VCaP (cell line): ENCODE results near the gene SQOR.
A peak's percentile ranks its signal among the peaks of the same experiment; 100 is the strongest.

Experiments
- H3K27ac ChIP-seq: fragments of 450-650 bp; 2 replicates; pipeline ENCODE4 v1.5.1; 2017
- CTCF ChIP-seq: fragments of 450-650 bp; conservative IDR thresholded peaks from 2 replicates; pipeline ENCODE4 v1.5.1; 2017; ENCODE audit warnings: mild to moderate bottlenecking, moderate library complexity

SQOR gene

GRCh38 chr15:45710657-45711056, 75.8 kb downstream of the SQOR start:
- TF ChIP-seq CTCF: no peak
- no peak overlapping the region for H3K27ac ChIP-seq

GRCh38 chr15:45714590-45715488, 80.0 kb downstream of the SQOR start:
- H3K27ac ChIP-seq: no peak overlapping the region
- peak; percentile 95 for TF ChIP-seq CTCF

DNA sequence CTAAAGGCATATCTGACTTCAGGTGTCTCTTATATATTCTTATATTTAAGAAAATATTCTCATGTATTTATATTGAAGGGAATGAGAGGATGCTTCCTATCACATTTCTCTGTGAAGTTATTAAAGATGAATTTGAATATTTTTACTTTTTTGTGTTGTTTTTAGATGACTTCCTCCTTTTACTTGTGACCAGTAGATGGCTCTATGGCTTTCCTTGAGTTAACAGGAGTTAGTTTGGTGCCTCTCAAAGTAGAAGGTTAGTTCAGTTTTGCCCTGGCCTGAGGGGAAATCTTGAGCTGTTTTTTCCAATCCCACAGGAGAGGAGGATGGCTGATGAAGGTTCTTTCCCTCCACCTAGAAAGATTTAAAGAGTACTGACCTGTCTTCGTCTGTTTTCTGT, 80.7 kb downstream of the SQOR start:
- TF ChIP-seq CTCF: peak; percentile 74
- no peak overlapping the region for H3K27ac ChIP-seq

- TF ChIP-seq CTCF: no peak
- no peak overlapping the region for H3K27ac ChIP-seq
Observed at GRCh38 chr15:45719490-45719889, 84.7 kb downstream of the SQOR start.

DNA sequence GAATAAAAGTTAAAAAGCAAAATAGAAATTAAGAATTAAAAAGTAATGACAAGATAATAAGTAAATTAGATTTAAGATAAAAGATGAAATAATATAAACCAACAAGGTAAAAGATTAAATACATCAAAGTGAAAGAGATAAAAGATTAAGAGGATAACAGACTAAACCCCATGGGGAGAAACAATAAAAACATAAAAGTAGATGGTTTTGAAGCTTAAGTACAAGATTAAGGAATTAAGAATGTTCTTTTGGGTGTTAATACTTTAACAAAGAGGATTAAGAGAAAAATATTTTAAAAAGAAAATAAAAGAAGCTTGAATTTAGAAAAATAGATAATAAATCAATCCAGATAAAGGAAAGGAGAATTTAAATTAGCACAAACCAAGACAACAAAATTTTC, 85.4 kb downstream of the SQOR start:
- H3K27ac ChIP-seq: no peak overlapping the region
- no peak for TF ChIP-seq CTCF

- no peak for TF ChIP-seq CTCF
- H3K27ac ChIP-seq: no peak overlapping the region
Observed at GRCh38 chr15:45728641-45729040, 93.8 kb downstream of the SQOR start.

- H3K27ac ChIP-seq: no peak overlapping the region
- TF ChIP-seq CTCF: no peak
Observed at GRCh38 chr15:45729141-45729540, 94.3 kb downstream of the SQOR start.
